ENCODE results near the gene CDC27. TPM values are rescaled to one million over a fixed set of nuclear protein-coding genes. Genes with fewer than 3 reads are reported as not detected.
A peak's percentile ranks its signal among the peaks of the same experiment; 100 is the strongest.
"Not testable (repeated sequence)": the region's sequence is repeated elsewhere in the genome, so short reads cannot be mapped to it uniquely, and the experiment has no call there.

The CDC27 gene
- total RNA-seq, 1 experiment from 2014 or later = 191 TPM

DNA sequence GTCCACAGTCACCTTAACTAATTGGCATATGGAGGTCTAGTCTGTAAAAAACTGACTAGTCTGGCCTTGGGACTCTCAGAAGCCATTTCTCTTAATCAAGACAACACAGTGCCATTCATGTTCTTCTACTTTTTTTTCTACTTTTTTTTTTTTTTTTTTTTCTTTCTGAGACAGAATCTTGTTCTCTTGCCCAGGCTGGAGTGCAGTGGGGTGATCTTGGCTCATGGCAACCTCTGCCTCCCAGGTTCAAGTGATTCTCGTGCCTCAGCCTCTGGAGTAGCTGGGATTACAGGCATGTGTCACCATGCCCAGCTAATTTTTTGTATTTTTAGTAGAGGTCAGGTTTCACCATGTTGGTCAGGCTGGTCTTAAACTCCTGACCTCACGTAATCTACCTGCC is 65.8 kb downstream of the CDC27 start:
- DNase-seq (ENCODE audit: low read depth, low spot score); H3K4me3 ChIP-seq (replicated peaks in 1 of 2; ENCODE audit: low read depth in 1 of 2, low read length in 2 of 2); H3K9me2 ChIP-seq (ENCODE audit: insufficient read depth); RAD21 ChIA-PET (ENCODE audit: low non-redundant PET in 1 of 2, low total read pairs in 2 of 2, uncharacterized antibody in 2 of 2, unreplicated experiment in 2 of 2); H3K79me2 ChIP-seq (ENCODE audit: insufficient read depth, low read length); intact Hi-C loops (cut with micrococcal nuclease); H3K4me2 ChIP-seq (ENCODE audit: low read length); BruUV-seq (replicated peaks); H3K27ac ChIP-seq (ENCODE audit: low read depth, low read length); H3K27me3 ChIP-seq (ENCODE audit: insufficient read depth, low read length); ATAC-seq; H3K9me3 ChIP-seq (ENCODE audit: control insufficient read depth in 1 of 2, insufficient read depth in 1 of 2, low read depth in 1 of 2, low read length in 2 of 2); H4K20me1 ChIP-seq (ENCODE audit: insufficient read depth); H2AFZ ChIP-seq (ENCODE audit: low read depth, low read length, poor library complexity, severe bottlenecking); CTCF ChIA-PET; H3K9ac ChIP-seq (ENCODE audit: low read length); POLR2A ChIA-PET: not testable (repeated sequence)
- peaks cover 7 to 22% of the 10 kb centered on the region in 2 experiments; a peak in 3 of 4 replicates for H3K36me3 ChIP-seq (ENCODE audit: control insufficient read depth in 1 of 2, insufficient read depth in 2 of 2, low read length in 2 of 2)
- H3K4me1 ChIP-seq (ENCODE audit: control insufficient read depth in 1 of 2, insufficient read depth in 2 of 2, low read length in 2 of 2) = peaks cover 18 to 40% of the 10 kb centered on the region in 2 experiments; a peak in 3 of 4 replicates

DNA sequence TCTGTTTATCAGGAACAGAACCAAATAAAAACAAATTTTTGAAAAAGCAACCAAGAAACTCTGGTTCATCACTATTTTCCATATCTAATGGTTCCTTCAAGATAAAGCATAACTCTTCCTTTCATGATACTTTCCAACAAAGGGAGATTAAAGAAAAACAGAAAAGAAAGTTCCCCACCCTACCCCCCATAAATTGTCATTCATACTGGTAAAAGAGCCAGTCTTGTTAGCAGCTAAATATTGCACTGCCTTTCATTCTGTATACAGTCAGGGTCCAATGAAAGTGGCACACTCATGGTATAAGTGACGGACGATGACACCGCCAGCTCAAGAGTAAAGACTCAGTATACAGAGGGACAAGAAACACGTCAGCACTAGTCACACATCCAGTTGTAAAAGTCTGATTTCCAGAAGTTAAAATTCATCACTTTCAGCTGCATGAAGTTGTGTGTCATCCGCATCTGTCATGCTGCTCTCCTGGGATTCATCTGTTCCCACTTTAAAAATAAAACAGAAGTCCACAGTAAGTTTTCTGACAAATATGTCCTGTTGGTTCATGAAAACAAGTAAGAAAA is 68.5 kb downstream of the CDC27 start:
- H3K79me2 ChIP-seq (ENCODE audit: insufficient read depth, low read length) = no peaks in the 10 kb centered on the region
- CTCF ChIA-PET = no interaction called here
- intact Hi-C loops (cut with micrococcal nuclease) = no loop called here
- TF ChIP-seq POLR2A (IDR thresholded peaks at IDR 0.05; ENCODE audit: borderline replicate concordance, extremely low read depth, insufficient read depth, insufficient read length) (no peak), ZFX (IDR thresholded peaks at IDR 0.05) (no peak), EZH2 (IDR thresholded peaks at IDR 0.05) (no peak), EZH2phosphoT487 (IDR thresholded peaks at IDR 0.05; ENCODE audit: borderline replicate concordance) (no peak), ZNF274 (IDR thresholded peaks at IDR 0.05; ENCODE audit: low read depth, low read length) (no peak), JUND (IDR thresholded peaks at IDR 0.05) (no peak), FOSL1 (IDR thresholded peaks at IDR 0.05; ENCODE audit: low read depth) (no peak), RAD21 (IDR thresholded peaks at IDR 0.05; ENCODE audit: low read depth) (no peak), TCF7L2 (IDR thresholded peaks at IDR 0.05; ENCODE audit: borderline replicate concordance, extremely low read depth, insufficient read depth, insufficient read length) (no peak)
- TF ChIP-seq, protein P1, sequence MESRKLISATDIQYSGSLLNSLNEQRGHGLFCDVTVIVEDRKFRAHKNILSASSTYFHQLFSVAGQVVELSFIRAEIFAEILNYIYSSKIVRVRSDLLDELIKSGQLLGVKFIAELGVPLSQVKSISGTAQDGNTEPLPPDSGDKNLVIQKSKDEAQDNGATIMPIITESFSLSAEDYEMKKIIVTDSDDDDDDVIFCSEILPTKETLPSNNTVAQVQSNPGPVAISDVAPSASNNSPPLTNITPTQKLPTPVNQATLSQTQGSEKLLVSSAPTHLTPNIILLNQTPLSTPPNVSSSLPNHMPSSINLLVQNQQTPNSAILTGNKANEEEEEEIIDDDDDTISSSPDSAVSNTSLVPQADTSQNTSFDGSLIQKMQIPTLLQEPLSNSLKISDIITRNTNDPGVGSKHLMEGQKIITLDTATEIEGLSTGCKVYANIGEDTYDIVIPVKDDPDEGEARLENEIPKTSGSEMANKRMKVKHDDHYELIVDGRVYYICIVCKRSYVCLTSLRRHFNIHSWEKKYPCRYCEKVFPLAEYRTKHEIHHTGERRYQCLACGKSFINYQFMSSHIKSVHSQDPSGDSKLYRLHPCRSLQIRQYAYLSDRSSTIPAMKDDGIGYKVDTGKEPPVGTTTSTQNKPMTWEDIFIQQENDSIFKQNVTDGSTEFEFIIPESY (IDR thresholded peaks at IDR 0.05; ENCODE audit: extremely low read depth, insufficient replicate concordance, low read length) = no peak
- TF ChIP-seq, protein P2, sequence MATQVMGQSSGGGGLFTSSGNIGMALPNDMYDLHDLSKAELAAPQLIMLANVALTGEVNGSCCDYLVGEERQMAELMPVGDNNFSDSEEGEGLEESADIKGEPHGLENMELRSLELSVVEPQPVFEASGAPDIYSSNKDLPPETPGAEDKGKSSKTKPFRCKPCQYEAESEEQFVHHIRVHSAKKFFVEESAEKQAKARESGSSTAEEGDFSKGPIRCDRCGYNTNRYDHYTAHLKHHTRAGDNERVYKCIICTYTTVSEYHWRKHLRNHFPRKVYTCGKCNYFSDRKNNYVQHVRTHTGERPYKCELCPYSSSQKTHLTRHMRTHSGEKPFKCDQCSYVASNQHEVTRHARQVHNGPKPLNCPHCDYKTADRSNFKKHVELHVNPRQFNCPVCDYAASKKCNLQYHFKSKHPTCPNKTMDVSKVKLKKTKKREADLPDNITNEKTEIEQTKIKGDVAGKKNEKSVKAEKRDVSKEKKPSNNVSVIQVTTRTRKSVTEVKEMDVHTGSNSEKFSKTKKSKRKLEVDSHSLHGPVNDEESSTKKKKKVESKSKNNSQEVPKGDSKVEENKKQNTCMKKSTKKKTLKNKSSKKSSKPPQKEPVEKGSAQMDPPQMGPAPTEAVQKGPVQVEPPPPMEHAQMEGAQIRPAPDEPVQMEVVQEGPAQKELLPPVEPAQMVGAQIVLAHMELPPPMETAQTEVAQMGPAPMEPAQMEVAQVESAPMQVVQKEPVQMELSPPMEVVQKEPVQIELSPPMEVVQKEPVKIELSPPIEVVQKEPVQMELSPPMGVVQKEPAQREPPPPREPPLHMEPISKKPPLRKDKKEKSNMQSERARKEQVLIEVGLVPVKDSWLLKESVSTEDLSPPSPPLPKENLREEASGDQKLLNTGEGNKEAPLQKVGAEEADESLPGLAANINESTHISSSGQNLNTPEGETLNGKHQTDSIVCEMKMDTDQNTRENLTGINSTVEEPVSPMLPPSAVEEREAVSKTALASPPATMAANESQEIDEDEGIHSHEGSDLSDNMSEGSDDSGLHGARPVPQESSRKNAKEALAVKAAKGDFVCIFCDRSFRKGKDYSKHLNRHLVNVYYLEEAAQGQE (IDR thresholded peaks at IDR 0.05; ENCODE audit: low read depth) = no peak
- TF ChIP-seq, protein P3, sequence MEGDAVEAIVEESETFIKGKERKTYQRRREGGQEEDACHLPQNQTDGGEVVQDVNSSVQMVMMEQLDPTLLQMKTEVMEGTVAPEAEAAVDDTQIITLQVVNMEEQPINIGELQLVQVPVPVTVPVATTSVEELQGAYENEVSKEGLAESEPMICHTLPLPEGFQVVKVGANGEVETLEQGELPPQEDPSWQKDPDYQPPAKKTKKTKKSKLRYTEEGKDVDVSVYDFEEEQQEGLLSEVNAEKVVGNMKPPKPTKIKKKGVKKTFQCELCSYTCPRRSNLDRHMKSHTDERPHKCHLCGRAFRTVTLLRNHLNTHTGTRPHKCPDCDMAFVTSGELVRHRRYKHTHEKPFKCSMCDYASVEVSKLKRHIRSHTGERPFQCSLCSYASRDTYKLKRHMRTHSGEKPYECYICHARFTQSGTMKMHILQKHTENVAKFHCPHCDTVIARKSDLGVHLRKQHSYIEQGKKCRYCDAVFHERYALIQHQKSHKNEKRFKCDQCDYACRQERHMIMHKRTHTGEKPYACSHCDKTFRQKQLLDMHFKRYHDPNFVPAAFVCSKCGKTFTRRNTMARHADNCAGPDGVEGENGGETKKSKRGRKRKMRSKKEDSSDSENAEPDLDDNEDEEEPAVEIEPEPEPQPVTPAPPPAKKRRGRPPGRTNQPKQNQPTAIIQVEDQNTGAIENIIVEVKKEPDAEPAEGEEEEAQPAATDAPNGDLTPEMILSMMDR (IDR thresholded peaks at IDR 0.05 in 2 of 3, conservative IDR thresholded peaks at IDR 0.05 in 1 of 3; ENCODE audit: borderline replicate concordance in 1 of 3, insufficient read depth in 1 of 3, low read depth in 2 of 3, low read length in 2 of 3) = no peak

More for the DNA sequence above, 68.5 kb downstream of the CDC27 start:
- Histone ChIP-seq H3K27ac (ENCODE audit: low read depth, low read length) (peak overlapping the region; percentile 77), H3K9me2 (ENCODE audit: insufficient read depth) (no peaks in the 10 kb centered on the region), H3K9ac (ENCODE audit: low read length) (no peak overlapping the region), H4K20me1 (ENCODE audit: insufficient read depth) (no peaks in the 10 kb centered on the region), H2AFZ (ENCODE audit: low read depth, low read length, poor library complexity, severe bottlenecking) (no peak overlapping the region), H3K4me2 (ENCODE audit: low read length) (peak overlapping the region; percentile 14; the same call in 1 of the 2 replicates), H3K4me1 (ENCODE audit: control insufficient read depth in 1 of 2, insufficient read depth in 2 of 2, low read length in 2 of 2) (peaks cover 22 to 34% of the 10 kb centered on the region in 2 experiments; a peak in 3 of 4 replicates), H3K27me3 (ENCODE audit: insufficient read depth, low read length) (no peaks in the 10 kb centered on the region), H3K36me3 (ENCODE audit: control insufficient read depth in 1 of 2, insufficient read depth in 2 of 2, low read length in 2 of 2) (peaks cover 7 to 10% of the 10 kb centered on the region in 2 experiments; a peak in 2 of 4 replicates), H3K4me3 (replicated peaks in 1 of 2; ENCODE audit: low read depth in 1 of 2, low read length in 2 of 2) (no peak overlapping the region), H3K9me3 (ENCODE audit: control insufficient read depth in 1 of 2, insufficient read depth in 1 of 2, low read depth in 1 of 2, low read length in 2 of 2) (no peaks in the 10 kb centered on the region)
- ChIA-PET RAD21 (ENCODE audit: low non-redundant PET in 1 of 2, low total read pairs in 2 of 2, uncharacterized antibody in 2 of 2, unreplicated experiment in 2 of 2) (no interaction called here), POLR2A (no interaction called here)
- ATAC-seq (peak; percentile 37), DNase-seq (ENCODE audit: low read depth, low spot score) (no peak)
- BruUV-seq (replicated peaks) = no TSS peak

Measured in HCT116 (cell line).